ENCODE results near the gene KRT8. TPM values are rescaled to one million over a fixed set of nuclear protein-coding genes. Genes with fewer than 3 reads are reported as not detected.

Gene KRT8
- total RNA-seq, 2 experiments from 2014 or later, result 0.16 to 0.89 TPM

GRCh38 chr12:52878507-52879393 lies 26.1 kb downstream of the KRT8 start:
- Histone ChIP-seq H2AFZ (ENCODE audit: low read length) (no peak overlapping the region), H3K36me3 (ENCODE audit: insufficient read depth, low read length) (no peaks in the 10 kb centered on the region), H3K27ac (ENCODE audit: low read depth, low read length, poor library complexity, severe bottlenecking) (no peak overlapping the region), H3K9me2 (ENCODE audit: insufficient read depth, low read length) (no peaks in the 10 kb centered on the region), H3K79me2 (ENCODE audit: insufficient read depth, low read depth, low read length) (no peaks in the 10 kb centered on the region), H3K4me2 (ENCODE audit: low read length) (no peak overlapping the region), H3K9me3 (ENCODE audit: low read length) (no peaks in the 10 kb centered on the region), H3K4me1 (ENCODE audit: insufficient read depth, low read length, poor library complexity, severe bottlenecking) (peaks cover 3% of the 10 kb centered on the region), H4K20me1 (ENCODE audit: insufficient read depth, low read length) (no peaks in the 10 kb centered on the region), H3K4me3 (ENCODE audit: low read depth, low read length, poor library complexity, severe bottlenecking) (no peak overlapping the region)
- TF ChIP-seq CTCF (conservative IDR thresholded peaks at IDR 0.05; ENCODE audit: low read length) (no peak), EZH2phosphoT487 (IDR thresholded peaks at IDR 0.05; ENCODE audit: borderline replicate concordance, low read depth, low read length) (no peak)
- CTCF ChIA-PET (ENCODE audit: unreplicated experiment), result interaction anchor here (0.6 to 1.9 kb wide), 6 partner anchors 8 to 244 kb away, joined by 3 to 11 read pairs (median 4); no protein-coding TSS in a partner anchor
- BruUV-seq (replicated peaks), result no TSS peak
- intact Hi-C loops (cut with micrococcal nuclease; ENCODE audit: unreplicated experiment), result loop anchor here (1.0 kb wide), 1 partner anchor 186 kb away; no protein-coding TSS in a partner anchor
- POLR2A ChIA-PET, result interaction anchor here (0.5 to 1.2 kb wide), 3 partner anchors 101 to 1100 kb away, joined by 4 to 5 read pairs (median 4); no protein-coding TSS in a partner anchor
- DNase-seq (ENCODE audit: low spot score), result no peak

GRCh38 chr12:52877242-52877641 lies 27.6 kb downstream of the KRT8 start:
- H3K4me1 ChIP-seq (ENCODE audit: insufficient read depth, low read length, poor library complexity, severe bottlenecking), result peaks cover 3% of the 10 kb centered on the region
- H3K27ac ChIP-seq (ENCODE audit: low read depth, low read length, poor library complexity, severe bottlenecking), result no peak overlapping the region
- intact Hi-C loops (cut with micrococcal nuclease; ENCODE audit: unreplicated experiment), result no loop called here
- H4K20me1 ChIP-seq (ENCODE audit: insufficient read depth, low read length), result no peaks in the 10 kb centered on the region
- no peak for TF ChIP-seq CTCF (conservative IDR thresholded peaks at IDR 0.05; ENCODE audit: low read length)
- TF ChIP-seq EZH2phosphoT487 (IDR thresholded peaks at IDR 0.05; ENCODE audit: borderline replicate concordance, low read depth, low read length), result no peak
- no peaks in the 10 kb centered on the region for H3K36me3 ChIP-seq (ENCODE audit: insufficient read depth, low read length)
- H3K79me2 ChIP-seq (ENCODE audit: insufficient read depth, low read depth, low read length), result no peaks in the 10 kb centered on the region
- CTCF ChIA-PET (ENCODE audit: unreplicated experiment), result interaction anchor here (0.6 to 1.1 kb wide), 2 partner anchors 16 to 103 kb away, joined by 3 to 4 read pairs; no protein-coding TSS in a partner anchor
- H2AFZ ChIP-seq (ENCODE audit: low read length), result no peak overlapping the region
- DNase-seq (ENCODE audit: low spot score), result no peak
- no peaks in the 10 kb centered on the region for H3K9me3 ChIP-seq (ENCODE audit: low read length)
- no TSS peak for BruUV-seq (replicated peaks)
- H3K4me2 ChIP-seq (ENCODE audit: low read length), result no peak overlapping the region
- POLR2A ChIA-PET, result interaction anchor here (0.8 kb wide), 1 partner anchor 8 kb away, joined by 3 read pairs; no protein-coding TSS in a partner anchor
- no peak overlapping the region for H3K4me3 ChIP-seq (ENCODE audit: low read depth, low read length, poor library complexity, severe bottlenecking)
- no peaks in the 10 kb centered on the region for H3K9me2 ChIP-seq (ENCODE audit: insufficient read depth, low read length)

All from OCI-LY7 (cell line).